Chondrocyte (in vitro differentiated cells): ENCODE results near the gene TADA2B. TPM values are rescaled to one million over a fixed set of nuclear protein-coding genes. Genes with fewer than 3 reads are reported as not detected.

Experiments
- DNase-seq: peaks from one replicate; pipeline ENCODE4 v3.0.0; 2021; ENCODE audit warnings: mixed read lengths, low spot score
- H3K27ac Mint-ChIP-seq: one replicate; pipeline ENCODE4 v1.8.0; 2021; ENCODE audit warnings: mild to moderate bottlenecking, moderate library complexity, mixed read lengths; ENCODE audit not compliant: unreplicated experiment
- H3K27me3 Mint-ChIP-seq: 2 replicates; pipeline ENCODE4 v1.8.0; 2021; ENCODE audit warnings: low read depth, mixed read lengths
- H3K36me3 Mint-ChIP-seq: 2 replicates; pipeline ENCODE4 v1.8.0; 2021; ENCODE audit warnings: low read depth, mixed read lengths
- H3K4me1 Mint-ChIP-seq: 2 replicates; pipeline ENCODE4 v1.8.0; 2021; ENCODE audit warnings: low read depth, mild to moderate bottlenecking, mixed read lengths
- H3K4me3 Mint-ChIP-seq: one replicate; pipeline ENCODE4 v1.8.0; 2021; ENCODE audit warnings: mild to moderate bottlenecking, moderate library complexity, mixed read lengths; ENCODE audit not compliant: unreplicated experiment
- H3K9me3 Mint-ChIP-seq: 2 replicates; pipeline ENCODE4 v1.8.0; 2021; ENCODE audit warnings: low read depth, mixed read lengths
- total RNA-seq: library from RNA; stranded (reverse); gene quantifications from 3 replicates; pipeline ENCODE4 v1.2.1, GENCODE V29; 2021
- TF ChIP-seq, protein P1 (sequence below): fragments of 200-600 bp; sonication (generic); IDR thresholded peaks from 2 replicates; pipeline ENCODE4 v1.5.0; 2021; ENCODE audit warnings: antibody characterized with exemption, mild to moderate bottlenecking, moderate library complexity

TADA2B gene
- total RNA-seq, 1 donor from 2014 or later = 18.5 TPM

DNA sequence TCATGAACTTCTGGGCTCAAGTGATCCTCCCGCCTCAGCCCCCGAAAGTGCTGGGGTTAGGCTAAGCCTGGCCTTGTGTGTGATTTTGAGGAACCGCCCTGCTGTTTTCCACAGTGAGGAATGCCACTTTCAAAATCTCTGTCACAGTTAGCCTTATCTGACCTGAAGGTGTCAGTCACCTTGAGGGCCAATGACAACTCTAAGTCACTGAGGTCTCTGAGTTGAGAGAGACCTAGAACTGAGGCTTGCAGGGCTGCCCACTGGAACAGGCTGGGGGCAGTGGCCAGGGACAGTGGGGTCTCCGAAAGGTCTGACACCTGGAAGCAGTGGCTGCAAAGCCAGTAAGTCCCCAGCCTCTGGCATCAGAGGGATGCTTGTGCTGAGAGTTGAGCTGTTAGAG lies 6.1 kb downstream of the TADA2B start:
- Mint-ChIP-seq H3K4me1 (peaks cover 31% of the 10 kb centered on the region), H3K27me3 (no peaks in the 10 kb centered on the region), H3K4me3 (no peak overlapping the region), H3K27ac (no peak overlapping the region), H3K36me3 (peaks cover 1% of the 10 kb centered on the region), H3K9me3 (no peaks in the 10 kb centered on the region)
- TF ChIP-seq, protein P1, sequence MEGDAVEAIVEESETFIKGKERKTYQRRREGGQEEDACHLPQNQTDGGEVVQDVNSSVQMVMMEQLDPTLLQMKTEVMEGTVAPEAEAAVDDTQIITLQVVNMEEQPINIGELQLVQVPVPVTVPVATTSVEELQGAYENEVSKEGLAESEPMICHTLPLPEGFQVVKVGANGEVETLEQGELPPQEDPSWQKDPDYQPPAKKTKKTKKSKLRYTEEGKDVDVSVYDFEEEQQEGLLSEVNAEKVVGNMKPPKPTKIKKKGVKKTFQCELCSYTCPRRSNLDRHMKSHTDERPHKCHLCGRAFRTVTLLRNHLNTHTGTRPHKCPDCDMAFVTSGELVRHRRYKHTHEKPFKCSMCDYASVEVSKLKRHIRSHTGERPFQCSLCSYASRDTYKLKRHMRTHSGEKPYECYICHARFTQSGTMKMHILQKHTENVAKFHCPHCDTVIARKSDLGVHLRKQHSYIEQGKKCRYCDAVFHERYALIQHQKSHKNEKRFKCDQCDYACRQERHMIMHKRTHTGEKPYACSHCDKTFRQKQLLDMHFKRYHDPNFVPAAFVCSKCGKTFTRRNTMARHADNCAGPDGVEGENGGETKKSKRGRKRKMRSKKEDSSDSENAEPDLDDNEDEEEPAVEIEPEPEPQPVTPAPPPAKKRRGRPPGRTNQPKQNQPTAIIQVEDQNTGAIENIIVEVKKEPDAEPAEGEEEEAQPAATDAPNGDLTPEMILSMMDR = no peak
- DNase-seq = no peak

DNA sequence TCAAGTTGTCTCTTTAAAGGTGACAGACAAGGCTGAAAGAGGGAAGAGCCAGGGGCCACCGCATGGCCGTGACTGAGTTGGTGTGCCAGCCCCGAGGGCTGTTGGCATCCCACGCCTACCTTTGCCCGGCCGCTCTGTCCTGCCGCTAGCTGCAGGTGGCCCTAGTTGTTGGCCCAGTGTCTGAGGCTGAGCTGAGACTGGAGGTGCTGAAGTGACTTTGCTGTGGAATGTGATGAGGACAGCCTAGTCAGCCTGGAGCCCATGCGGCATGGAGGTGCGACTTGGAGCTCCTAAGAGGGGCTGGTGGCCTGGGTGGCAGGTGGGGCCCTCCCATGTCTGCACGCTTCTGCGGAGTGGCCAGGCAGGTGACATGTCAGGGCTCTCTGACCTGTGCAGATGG lies 6.6 kb downstream of the TADA2B start:
- Mint-ChIP-seq H3K9me3 (no peaks in the 10 kb centered on the region), H3K36me3 (peaks cover 4% of the 10 kb centered on the region), H3K4me3 (no peak overlapping the region), H3K27me3 (no peaks in the 10 kb centered on the region), H3K4me1 (peaks cover 27% of the 10 kb centered on the region), H3K27ac (no peak overlapping the region)
- TF ChIP-seq, protein P1 = no peak
- DNase-seq = no peak

DNA sequence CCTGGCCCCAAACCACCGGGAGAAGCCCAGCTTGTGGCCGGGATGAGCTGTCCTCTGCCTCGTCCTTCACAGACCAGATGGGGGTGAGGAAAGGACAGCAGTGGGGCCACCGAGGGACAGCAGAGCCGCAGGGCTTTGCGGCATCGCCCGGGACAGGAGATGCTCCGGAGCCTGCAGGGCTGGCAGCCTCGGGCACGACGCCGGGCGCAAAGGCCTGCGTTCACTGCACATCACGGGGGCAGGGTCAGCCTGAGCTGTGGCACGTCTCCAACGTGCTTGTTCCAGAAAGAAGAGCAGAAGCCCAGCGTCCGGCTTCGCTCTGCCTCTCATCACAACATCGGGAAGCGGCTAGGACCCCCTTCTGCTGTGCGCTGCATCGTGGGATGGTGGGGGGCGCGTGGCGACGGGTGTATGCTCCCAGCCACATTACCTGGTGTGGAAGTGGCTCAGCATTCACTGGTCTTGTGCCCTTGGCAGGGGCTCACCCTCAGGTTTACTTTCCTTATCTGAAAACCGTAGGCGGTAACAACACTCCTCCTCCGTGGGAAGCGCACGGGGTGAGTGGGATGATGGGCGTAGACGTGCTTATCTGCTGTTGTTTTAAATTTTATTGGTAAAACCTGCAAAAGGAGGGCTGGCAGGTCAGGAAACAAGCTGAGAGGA lies 7.4 kb downstream of the TADA2B start:
- H3K4me1 Mint-ChIP-seq = peaks cover 18% of the 10 kb centered on the region
- no peak overlapping the region for H3K4me3 Mint-ChIP-seq
- no peaks in the 10 kb centered on the region for H3K27me3 Mint-ChIP-seq

DNA sequence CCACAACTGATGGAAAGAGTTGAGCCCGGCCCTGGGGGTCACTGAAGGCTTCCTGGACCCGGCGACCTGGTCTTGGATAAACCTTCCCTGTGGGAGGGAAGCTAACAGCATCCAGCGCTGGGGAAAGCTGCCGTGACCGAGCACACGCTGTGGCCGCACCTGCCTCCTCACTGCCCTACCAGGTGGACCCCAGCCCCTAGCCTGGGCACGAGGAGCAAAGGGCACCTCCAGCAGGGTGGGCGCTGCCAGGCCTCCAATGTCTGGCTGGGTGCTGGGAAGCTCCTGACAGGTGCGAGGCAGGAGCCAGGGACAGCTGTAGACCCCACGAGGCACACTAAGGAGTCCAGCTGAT lies 7.9 kb downstream of the TADA2B start:
- no peak for DNase-seq
- no peaks in the 10 kb centered on the region for H3K27me3 Mint-ChIP-seq
- peaks cover 13% of the 10 kb centered on the region for H3K4me1 Mint-ChIP-seq
- no peaks in the 10 kb centered on the region for H3K9me3 Mint-ChIP-seq
- H3K4me3 Mint-ChIP-seq = no peak overlapping the region
- TF ChIP-seq, protein P1 = no peak
- peaks cover 7% of the 10 kb centered on the region for H3K36me3 Mint-ChIP-seq
- no peak overlapping the region for H3K27ac Mint-ChIP-seq

More for the DNA sequence above, 7.4 kb downstream of the TADA2B start:
- Mint-ChIP-seq H3K36me3 (peaks cover 7% of the 10 kb centered on the region), H3K27ac (no peak overlapping the region), H3K9me3 (no peaks in the 10 kb centered on the region)
- DNase-seq = no peak
- TF ChIP-seq, protein P1 = no peak

DNA sequence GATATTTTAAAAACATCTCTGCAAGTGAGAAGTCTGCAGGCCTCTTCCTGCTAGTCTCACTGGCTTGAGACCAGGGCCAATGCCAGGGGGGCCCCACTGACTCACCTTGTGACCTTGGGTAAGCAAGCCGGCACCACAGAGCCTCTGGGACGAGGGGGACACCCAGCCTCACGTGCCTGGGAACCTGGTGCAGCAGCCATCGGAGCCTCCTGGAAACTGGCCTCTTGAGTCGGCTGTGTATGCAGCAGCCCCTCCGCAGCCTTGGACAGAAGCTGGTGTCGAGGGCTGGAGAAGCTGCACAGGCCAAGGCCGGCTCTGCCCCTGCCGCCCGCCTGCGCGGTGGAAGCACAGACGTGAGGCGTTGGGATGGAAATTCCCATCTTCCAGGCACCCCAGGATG lies 8.7 kb downstream of the TADA2B start:
- Mint-ChIP-seq H3K36me3 (peaks cover 9% of the 10 kb centered on the region), H3K4me3 (no peak overlapping the region), H3K9me3 (no peaks in the 10 kb centered on the region)

More for the DNA sequence above, 8.7 kb downstream of the TADA2B start:
- DNase-seq = no peak
- TF ChIP-seq, protein P1 = no peak
- Mint-ChIP-seq H3K27me3 (no peaks in the 10 kb centered on the region), H3K27ac (no peak overlapping the region), H3K4me1 (peaks cover 6% of the 10 kb centered on the region)
